Embryonic facial prominence (tissue), 1 donor: ENCODE measurements around the gene NEDD4.

ENCODE experiments used
- DNase-seq: peaks from one replicate; pipeline ENCODE4 v3.0.0-alpha.2; 2016; ENCODE audit errors: extremely low spot score

NEDD4 gene

GRCh38 chr15:55780292-55780691 is 213.1 kb downstream of the NEDD4 start:
- DNase-seq, result no peak

- DNase-seq, result no peak
Observed at GRCh38 chr15:55778932-55779331, 214.5 kb downstream of the NEDD4 start.
